ENCODE measurements around the gene NGRN.

DNA sequence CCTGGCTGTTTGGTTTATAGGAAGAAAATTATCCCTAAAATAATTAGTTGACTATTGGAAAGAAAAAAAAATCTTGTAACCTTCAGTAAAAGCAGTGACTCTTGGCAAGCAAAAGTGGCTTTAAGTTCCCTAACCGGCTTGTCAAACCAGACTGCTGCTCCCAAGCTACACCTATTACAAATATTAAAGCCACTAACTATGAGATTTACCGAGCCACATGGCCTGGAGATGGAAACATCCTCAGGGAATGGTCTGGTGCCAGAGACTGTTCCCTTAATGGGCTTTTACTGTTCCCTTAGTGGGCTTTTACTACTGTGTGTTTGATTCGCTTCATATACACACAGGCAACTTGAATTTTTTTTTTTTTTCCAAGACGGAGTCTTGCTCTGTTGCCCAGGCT is 50.7 kb downstream of the NGRN start:
- TF ChIP-seq, protein P1, sequence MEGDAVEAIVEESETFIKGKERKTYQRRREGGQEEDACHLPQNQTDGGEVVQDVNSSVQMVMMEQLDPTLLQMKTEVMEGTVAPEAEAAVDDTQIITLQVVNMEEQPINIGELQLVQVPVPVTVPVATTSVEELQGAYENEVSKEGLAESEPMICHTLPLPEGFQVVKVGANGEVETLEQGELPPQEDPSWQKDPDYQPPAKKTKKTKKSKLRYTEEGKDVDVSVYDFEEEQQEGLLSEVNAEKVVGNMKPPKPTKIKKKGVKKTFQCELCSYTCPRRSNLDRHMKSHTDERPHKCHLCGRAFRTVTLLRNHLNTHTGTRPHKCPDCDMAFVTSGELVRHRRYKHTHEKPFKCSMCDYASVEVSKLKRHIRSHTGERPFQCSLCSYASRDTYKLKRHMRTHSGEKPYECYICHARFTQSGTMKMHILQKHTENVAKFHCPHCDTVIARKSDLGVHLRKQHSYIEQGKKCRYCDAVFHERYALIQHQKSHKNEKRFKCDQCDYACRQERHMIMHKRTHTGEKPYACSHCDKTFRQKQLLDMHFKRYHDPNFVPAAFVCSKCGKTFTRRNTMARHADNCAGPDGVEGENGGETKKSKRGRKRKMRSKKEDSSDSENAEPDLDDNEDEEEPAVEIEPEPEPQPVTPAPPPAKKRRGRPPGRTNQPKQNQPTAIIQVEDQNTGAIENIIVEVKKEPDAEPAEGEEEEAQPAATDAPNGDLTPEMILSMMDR (IDR thresholded peaks at IDR 0.05; ENCODE audit: poor library complexity), result no peak
- TF ChIP-seq EZH2 (IDR thresholded peaks at IDR 0.05; ENCODE audit: borderline replicate concordance) (no peak), EZH2phosphoT487 (IDR thresholded peaks at IDR 0.05; ENCODE audit: low read depth, severe bottlenecking, unreplicated experiment) (no peak)

Data from hepatocyte (in vitro differentiated cells).